Kidney (tissue), 14 donors: ENCODE measurements around the gene DLG2. TPM values are rescaled to one million over a fixed set of nuclear protein-coding genes. Genes with fewer than 3 reads are reported as not detected.
A peak's percentile ranks its signal among the peaks of the same experiment; 100 is the strongest.

Source experiments
- DNase-seq, 5 donors: peaks; one replicate each; pipeline ENCODE4 v3.0.0-alpha.2; 2013 to 2020
- FAIRE-seq: peaks from 2 replicates; lab custom pipeline; 2012; peaks lifted over from hg19 to GRCh38; lab: Jason Lieb, UNC
- H3K27ac ChIP-seq, 2 donors: one replicate each; pipeline ENCODE4 v1.7.0; 2013; ENCODE audit warnings: low read depth in 2 of 2, low read length in 2 of 2, inconsistent platforms in 1 of 2
- H3K27me3 ChIP-seq: one replicate; pipeline ENCODE4 v1.7.1; 2013; ENCODE audit warnings: low read length, inconsistent platforms; ENCODE audit not compliant: control insufficient read depth, insufficient read depth
- H3K36me3 ChIP-seq, 3 donors: one replicate each; pipeline versions ENCODE4 v1.7.0 to v1.7.1; 2013; ENCODE audit warnings: low read length in 3 of 3, control low read depth in 1 of 3, inconsistent platforms in 1 of 3; ENCODE audit not compliant: insufficient read depth in 3 of 3, control insufficient read depth in 2 of 3
- H3K4me1 ChIP-seq, 3 donors: one replicate each; pipeline versions ENCODE4 v1.7.0 to v1.7.1; 2013; ENCODE audit warnings: low read length in 3 of 3, inconsistent platforms in 1 of 3, low read depth in 1 of 3; ENCODE audit not compliant: control insufficient read depth in 2 of 3, insufficient read depth in 2 of 3
- H3K4me3 ChIP-seq, 3 donors: one replicate each; pipeline versions ENCODE4 v1.7.0 to v1.8.1; 2013; ENCODE audit warnings: low read length in 3 of 3, control low read depth in 1 of 3, inconsistent platforms in 1 of 3
- H3K9ac ChIP-seq, 3 donors: one replicate each; pipeline versions ENCODE4 v1.7.0 to v1.7.1; 2013; ENCODE audit warnings: low read length in 3 of 3, control low read depth in 1 of 3, inconsistent platforms in 1 of 3
- H3K9me3 ChIP-seq, 3 donors: one replicate each; pipeline versions ENCODE4 v1.7.0 to v1.7.1; 2013; ENCODE audit warnings: low read length in 3 of 3, control low read depth in 1 of 3, inconsistent platforms in 1 of 3; ENCODE audit not compliant: control insufficient read depth in 2 of 3, insufficient read depth in 1 of 3
- intact Hi-C: fragments of 100-400 bp; cut with DNase I; formaldehyde crosslinking; loops from one replicate; pipeline ENCODE4 v1.11.1; 2022
- polyA plus RNA-seq: library from polyadenylated mRNA; stranded (reverse); fragments of 350-450 nt; fragmentation: Illumina TruSeq; extraction: RNeasy Lipid Tissue Mini Kit (QIAGEN cat#74804); gene quantifications from one replicate; pipeline ENCODE4 v1.2.3, GENCODE V29; 2014; ENCODE audit warnings: low read depth, low replicate concordance; ENCODE audit not compliant: insufficient read depth
- total RNA-seq: library from RNA; stranded (reverse); fragmentation: NEBNext Ultra II Directional; extraction: Animal tissue kit (Norgen Biotek cat#: 25700); gene quantifications from one replicate; pipeline ENCODE4 v1.2.1, GENCODE V29; 2021
- TF ChIP-seq, protein P1 (sequence below): IDR thresholded peaks from 3 replicates; pipeline ENCODE4 v1.5.1; 2012; ENCODE audit warnings: mild to moderate bottlenecking, moderate library complexity, borderline replicate concordance; ENCODE audit not compliant: insufficient read depth; ENCODE audit errors: extremely low read depth
- donor health status: control.
- donor health status: control.
- donor health status: control.
- donor health status: control.
- donor health status: control.
- donor health status: DM: yes; HTN: yes; CAD: no.
- donor health status: Normal renal cell carcinoma (clear cell type).

The DLG2 gene
- total and polyA plus RNA-seq, 2 donors from 2014 or later: 2.9 to 7.2 TPM

DNA sequence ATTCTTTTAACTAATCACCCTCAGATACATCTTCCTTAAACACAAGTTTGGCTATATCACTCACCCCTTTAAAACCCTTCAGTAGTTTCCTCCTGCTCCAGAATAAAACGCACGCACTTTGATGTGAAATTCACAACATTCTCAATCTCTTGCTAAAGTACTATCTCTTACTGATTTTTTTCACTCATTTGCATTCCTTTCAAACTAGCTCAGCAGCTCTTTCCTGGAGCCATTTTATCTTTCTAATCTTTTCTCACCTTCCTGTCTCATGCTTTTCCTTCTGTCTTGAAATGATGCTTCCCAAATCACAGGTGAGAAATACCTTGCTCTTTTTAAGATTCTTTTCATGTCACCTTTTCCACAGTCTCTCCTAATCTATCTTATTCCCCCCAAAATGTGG is 1074.4 kb downstream of the DLG2 start:
- FAIRE-seq (no peak), DNase-seq (no peak)
- Histone ChIP-seq H3K9ac (no peak overlapping the region), H3K27me3 (no peaks in the 10 kb centered on the region), H3K9me3 (no peaks in the 10 kb centered on the region), H3K36me3 (no peaks in the 10 kb centered on the region), H3K4me1 (no peaks in the 10 kb centered on the region), H3K27ac (no peak overlapping the region), H3K4me3 (no peak overlapping the region)
- TF ChIP-seq, protein P1, sequence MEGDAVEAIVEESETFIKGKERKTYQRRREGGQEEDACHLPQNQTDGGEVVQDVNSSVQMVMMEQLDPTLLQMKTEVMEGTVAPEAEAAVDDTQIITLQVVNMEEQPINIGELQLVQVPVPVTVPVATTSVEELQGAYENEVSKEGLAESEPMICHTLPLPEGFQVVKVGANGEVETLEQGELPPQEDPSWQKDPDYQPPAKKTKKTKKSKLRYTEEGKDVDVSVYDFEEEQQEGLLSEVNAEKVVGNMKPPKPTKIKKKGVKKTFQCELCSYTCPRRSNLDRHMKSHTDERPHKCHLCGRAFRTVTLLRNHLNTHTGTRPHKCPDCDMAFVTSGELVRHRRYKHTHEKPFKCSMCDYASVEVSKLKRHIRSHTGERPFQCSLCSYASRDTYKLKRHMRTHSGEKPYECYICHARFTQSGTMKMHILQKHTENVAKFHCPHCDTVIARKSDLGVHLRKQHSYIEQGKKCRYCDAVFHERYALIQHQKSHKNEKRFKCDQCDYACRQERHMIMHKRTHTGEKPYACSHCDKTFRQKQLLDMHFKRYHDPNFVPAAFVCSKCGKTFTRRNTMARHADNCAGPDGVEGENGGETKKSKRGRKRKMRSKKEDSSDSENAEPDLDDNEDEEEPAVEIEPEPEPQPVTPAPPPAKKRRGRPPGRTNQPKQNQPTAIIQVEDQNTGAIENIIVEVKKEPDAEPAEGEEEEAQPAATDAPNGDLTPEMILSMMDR: no peak
- intact Hi-C loops: no loop called here

DNA sequence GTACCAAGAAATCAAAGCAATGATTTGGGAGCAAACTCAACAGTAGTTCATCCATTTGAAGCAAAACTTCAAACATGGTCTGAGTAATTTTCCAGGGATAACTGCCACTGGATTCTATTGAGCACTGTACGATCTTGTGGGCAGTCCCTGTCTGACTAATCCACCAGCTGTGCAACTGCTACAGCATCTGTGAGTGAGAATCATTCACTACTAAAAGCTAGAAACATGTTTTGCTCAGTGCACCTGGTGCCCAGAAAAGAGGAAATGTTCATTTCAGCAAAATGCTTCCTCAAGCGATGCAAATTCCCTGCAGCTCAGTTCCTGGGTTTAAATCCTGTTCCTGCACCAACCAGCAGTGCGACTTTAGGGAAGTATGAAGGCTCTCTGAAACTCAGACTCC is 1077.9 kb downstream of the DLG2 start:
- H3K4me3 ChIP-seq: no peak overlapping the region
- no peaks in the 10 kb centered on the region for H3K4me1 ChIP-seq
- no peaks in the 10 kb centered on the region for H3K36me3 ChIP-seq
- TF ChIP-seq, protein P1: no peak
- no peak overlapping the region for H3K9ac ChIP-seq
- FAIRE-seq: no peak
- DNase-seq: no peak
- H3K9me3 ChIP-seq: no peaks in the 10 kb centered on the region
- no peak overlapping the region for H3K27ac ChIP-seq
- intact Hi-C loops: no loop called here
- no peaks in the 10 kb centered on the region for H3K27me3 ChIP-seq

DNA sequence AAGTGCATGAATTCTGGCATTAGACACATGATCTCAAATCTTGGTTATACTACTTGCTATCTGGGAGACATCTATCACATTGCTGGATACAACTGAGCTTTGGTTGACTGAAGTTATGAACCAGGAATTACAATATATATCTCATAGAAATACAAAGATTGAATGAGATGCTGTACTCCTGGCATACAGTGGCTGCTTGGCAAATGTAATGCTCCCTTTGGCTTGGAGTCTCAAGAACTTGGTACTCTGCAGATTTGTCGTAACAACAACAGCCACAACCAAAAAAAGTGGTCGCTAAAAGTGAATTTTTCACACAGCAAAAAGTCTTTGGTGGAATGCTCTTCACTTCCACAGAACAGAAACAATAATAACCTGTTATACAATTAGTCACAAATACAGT is 1082.6 kb downstream of the DLG2 start:
- Histone ChIP-seq H3K9me3 (no peaks in the 10 kb centered on the region), H3K4me3 (no peak overlapping the region), H3K9ac (no peak overlapping the region), H3K4me1 (no peaks in the 10 kb centered on the region), H3K36me3 (no peaks in the 10 kb centered on the region), H3K27ac (no peak overlapping the region), H3K27me3 (no peaks in the 10 kb centered on the region)
- intact Hi-C loops: no loop called here
- DNase-seq: no peak
- TF ChIP-seq, protein P1: no peak
- no peak for FAIRE-seq

DNA sequence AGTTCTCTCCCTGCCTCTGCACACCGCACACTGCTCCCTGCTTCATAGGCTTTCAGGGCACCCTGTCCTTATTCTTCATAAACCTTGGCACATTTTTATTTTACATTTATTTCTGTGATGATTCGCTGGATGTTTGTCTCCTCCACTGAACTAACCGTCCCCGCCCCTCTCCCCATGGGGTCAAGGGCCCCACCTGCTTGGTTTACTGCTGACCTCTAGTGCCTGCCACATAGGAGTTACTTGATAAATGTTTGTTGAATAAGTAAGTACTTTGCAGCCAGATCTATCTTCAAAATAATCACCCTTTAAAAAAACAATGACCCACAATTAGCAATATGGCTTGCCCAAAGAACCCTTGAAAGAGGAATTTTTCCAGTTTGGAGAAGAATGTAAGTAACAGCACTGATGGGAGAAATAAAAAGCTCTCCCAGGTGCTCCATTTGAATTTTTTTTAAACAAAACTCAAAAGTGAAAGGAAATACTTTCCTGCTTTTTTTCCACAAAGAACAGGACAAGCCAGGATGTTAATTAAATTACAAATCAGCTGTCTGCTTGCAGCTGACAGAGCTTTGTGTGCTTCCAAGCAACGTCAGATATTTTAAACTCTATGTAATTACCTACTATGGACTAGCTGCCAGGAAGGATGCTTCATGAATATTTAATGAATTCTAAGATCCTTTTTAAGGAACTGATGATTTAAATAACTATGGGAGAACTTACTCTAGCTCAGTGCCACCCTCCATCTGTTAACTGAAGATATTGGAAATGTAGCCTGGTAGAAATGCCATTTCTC is 1083.6 kb downstream of the DLG2 start:
- Histone ChIP-seq H3K27me3 (no peaks in the 10 kb centered on the region), H3K36me3 (no peaks in the 10 kb centered on the region), H3K9ac (no peak overlapping the region), H3K4me3 (no peak overlapping the region), H3K9me3 (no peaks in the 10 kb centered on the region), H3K27ac (no peak overlapping the region), H3K4me1 (no peaks in the 10 kb centered on the region)
- DNase-seq: peak in 1 of 5 donors; percentile 4
- no peak for FAIRE-seq
- intact Hi-C loops: no loop called here
- TF ChIP-seq, protein P1: no peak
